ENCODE data around the gene IQGAP1.

DNA sequence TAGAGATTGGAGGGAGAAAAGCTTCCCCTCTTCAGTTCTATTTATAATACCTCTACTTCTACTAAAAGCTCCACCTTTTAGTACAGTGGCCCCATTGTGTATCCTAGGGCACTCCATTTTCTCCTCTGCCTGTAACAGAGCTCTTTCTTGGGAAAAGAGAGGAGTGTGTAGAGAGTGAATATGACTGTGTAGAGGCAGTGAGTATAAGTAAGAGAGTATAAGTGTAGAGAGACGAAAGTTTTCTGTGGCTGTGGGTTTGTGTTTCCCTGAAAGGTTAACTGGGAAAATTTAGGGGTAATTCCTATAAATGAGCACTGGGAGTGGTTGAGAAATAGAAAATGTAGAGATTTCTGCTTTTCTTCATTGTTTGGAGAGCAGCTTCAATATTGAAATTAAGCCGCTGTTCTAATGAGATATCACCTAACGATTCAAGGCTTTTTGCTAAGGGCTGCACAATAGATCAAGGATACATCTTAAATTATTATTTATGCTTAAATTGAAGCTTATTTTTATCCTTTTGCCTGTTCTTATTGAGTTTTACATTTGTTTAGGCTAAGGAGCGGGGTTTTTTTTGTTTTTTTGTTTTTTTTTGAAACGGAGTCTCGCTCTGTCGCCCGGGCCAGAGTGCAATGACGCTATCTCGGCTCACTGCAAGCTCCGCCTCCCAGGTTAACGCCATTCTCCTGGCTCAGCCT, 6.9 kb downstream of the IQGAP1 start:
- TF ChIP-seq REST (tag by site-specific recombination; IDR thresholded peaks at IDR 0.05): no peak
- TF ChIP-seq CTCF (tag by site-specific recombination; IDR thresholded peaks at IDR 0.05): no peak
- TF ChIP-seq ZNF146 (tag by site-specific recombination; IDR thresholded peaks at IDR 0.05): no peak
- no peak for TF ChIP-seq ZBTB48 (tag by site-specific recombination; IDR thresholded peaks at IDR 0.05)
- TF ChIP-seq ZNF530 (tag by site-specific recombination; IDR thresholded peaks at IDR 0.05; ENCODE audit: low read depth): no peak
- TF ChIP-seq KLF8 (tag by site-specific recombination; IDR thresholded peaks at IDR 0.05): no peak
- no peak for TF ChIP-seq ZNF19 (tag by site-specific recombination; IDR thresholded peaks at IDR 0.05; ENCODE audit: low read depth)
- TF ChIP-seq ZNF148 (tag by site-specific recombination; IDR thresholded peaks at IDR 0.05; ENCODE audit: borderline replicate concordance): no peak
- TF ChIP-seq ZFP41 (tag by site-specific recombination; IDR thresholded peaks at IDR 0.05; ENCODE audit: borderline replicate concordance): no peak
- TF ChIP-seq, protein P1, sequence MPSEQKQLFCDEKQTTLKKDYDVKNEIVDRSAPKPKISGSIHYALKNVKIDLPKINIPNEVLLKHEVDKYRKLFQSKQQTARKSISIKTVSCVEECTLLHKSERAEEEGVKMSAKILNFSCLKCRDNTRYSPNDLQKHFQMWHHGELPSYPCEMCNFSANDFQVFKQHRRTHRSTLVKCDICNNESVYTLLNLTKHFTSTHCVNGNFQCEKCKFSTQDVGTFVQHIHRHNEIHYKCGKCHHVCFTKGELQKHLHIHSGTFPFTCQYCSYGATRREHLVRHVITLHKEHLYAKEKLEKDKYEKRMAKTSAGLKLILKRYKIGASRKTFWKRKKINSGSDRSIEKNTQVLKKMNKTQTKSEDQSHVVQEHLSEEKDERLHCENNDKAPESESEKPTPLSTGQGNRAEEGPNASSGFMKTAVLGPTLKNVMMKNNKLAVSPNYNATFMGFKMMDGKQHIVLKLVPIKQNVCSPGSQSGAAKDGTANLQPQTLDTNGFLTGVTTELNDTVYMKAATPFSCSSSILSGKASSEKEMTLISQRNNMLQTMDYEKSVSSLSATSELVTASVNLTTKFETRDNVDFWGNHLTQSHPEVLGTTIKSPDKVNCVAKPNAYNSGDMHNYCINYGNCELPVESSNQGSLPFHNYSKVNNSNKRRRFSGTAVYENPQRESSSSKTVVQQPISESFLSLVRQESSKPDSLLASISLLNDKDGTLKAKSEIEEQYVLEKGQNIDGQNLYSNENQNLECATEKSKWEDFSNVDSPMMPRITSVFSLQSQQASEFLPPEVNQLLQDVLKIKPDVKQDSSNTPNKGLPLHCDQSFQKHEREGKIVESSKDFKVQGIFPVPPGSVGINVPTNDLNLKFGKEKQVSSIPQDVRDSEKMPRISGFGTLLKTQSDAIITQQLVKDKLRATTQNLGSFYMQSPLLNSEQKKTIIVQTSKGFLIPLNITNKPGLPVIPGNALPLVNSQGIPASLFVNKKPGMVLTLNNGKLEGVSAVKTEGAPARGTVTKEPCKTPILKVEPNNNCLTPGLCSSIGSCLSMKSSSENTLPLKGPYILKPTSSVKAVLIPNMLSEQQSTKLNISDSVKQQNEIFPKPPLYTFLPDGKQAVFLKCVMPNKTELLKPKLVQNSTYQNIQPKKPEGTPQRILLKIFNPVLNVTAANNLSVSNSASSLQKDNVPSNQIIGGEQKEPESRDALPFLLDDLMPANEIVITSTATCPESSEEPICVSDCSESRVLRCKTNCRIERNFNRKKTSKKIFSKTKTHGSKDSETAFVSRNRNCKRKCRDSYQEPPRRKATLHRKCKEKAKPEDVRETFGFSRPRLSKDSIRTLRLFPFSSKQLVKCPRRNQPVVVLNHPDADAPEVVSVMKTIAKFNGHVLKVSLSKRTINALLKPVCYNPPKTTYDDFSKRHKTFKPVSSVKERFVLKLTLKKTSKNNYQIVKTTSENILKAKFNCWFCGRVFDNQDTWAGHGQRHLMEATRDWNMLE (tag by site-specific recombination; conservative IDR thresholded peaks at IDR 0.05; ENCODE audit: low read depth): no peak
- TF ChIP-seq ZNF433 (tag by site-specific recombination; IDR thresholded peaks at IDR 0.05; ENCODE audit: low read depth): no peak
- no peak for TF ChIP-seq ZNF292 (tag by site-specific recombination; IDR thresholded peaks at IDR 0.05; ENCODE audit: borderline replicate concordance, low read depth)
- TF ChIP-seq REPIN1 (tag by site-specific recombination; IDR thresholded peaks at IDR 0.05; ENCODE audit: low read depth): no peak
- no peak for TF ChIP-seq ZSCAN16 (tag by site-specific recombination; IDR thresholded peaks at IDR 0.05)

Measured in HEK293 (cell line).